RCC 7860 (cell line): ENCODE data around the gene FURIN.
"Not testable (repeated sequence)": the region's sequence is repeated elsewhere in the genome, so short reads cannot be mapped to it uniquely, and the experiment has no call there.

Experiments
- DNase-seq: peaks from one replicate; pipeline ENCODE4 v3.0.0-alpha.2; 2015; ENCODE audit warnings: low spot score
- FAIRE-seq: peaks from 2 replicates; lab custom pipeline; 2012; peaks lifted over from hg19 to GRCh38; lab: Jason Lieb, UNC

FURIN gene

GRCh38 chr15:90881978-90882721 lies 13.8 kb downstream of the FURIN start:
- DNase-seq: no peak
- no peak for FAIRE-seq

- DNase-seq: no peak
- no peak for FAIRE-seq
Observed at GRCh38 chr15:90882781-90883525, 14.6 kb downstream of the FURIN start.

- FAIRE-seq (no peak), DNase-seq (no peak)
Observed at GRCh38 chr15:90883526-90883975, 15.2 kb downstream of the FURIN start.

GRCh38 chr15:90883976-90884718 lies 15.8 kb downstream of the FURIN start, which contains the start of gene FES:
Gene FES, plus strand, starts transcription at chr15:90884504. Its CDS starts 542 bp downstream, at chr15:90885046.
- FAIRE-seq (no peak), DNase-seq (no peak)

GRCh38 chr15:90884719-90885431 lies 16.5 kb downstream of the FURIN start:
- FAIRE-seq (no peak), DNase-seq (no peak)

GRCh38 chr15:90885432-90886290 lies 17.3 kb downstream of the FURIN start:
- DNase-seq: no peak
- no peak for FAIRE-seq

- DNase-seq (no peak), FAIRE-seq (no peak)
Observed at GRCh38 chr15:90886291-90886614, 17.9 kb downstream of the FURIN start.

- FAIRE-seq: no peak
Observed at GRCh38 chr15:90887037-90887481, 18.7 kb downstream of the FURIN start.

GRCh38 chr15:90889313-90889730 lies 20.9 kb downstream of the FURIN start:
- FAIRE-seq (no peak), DNase-seq (no peak)

More at GRCh38 chr15:90887037-90887481, 18.7 kb downstream of the FURIN start:
- no peak for DNase-seq

GRCh38 chr15:90889736-90890456 lies 21.5 kb downstream of the FURIN start:
- FAIRE-seq: no peak
- DNase-seq: no peak

- DNase-seq (no peak), FAIRE-seq (no peak)
Observed at GRCh38 chr15:90890839-90891238, 22.5 kb downstream of the FURIN start.

- FAIRE-seq (no peak), DNase-seq (no peak)
Observed at GRCh38 chr15:90891346-90891949, 23.1 kb downstream of the FURIN start.

GRCh38 chr15:90892023-90892422 lies 23.6 kb downstream of the FURIN start:
- no peak for DNase-seq
- FAIRE-seq: no peak

- DNase-seq: no peak
- no peak for FAIRE-seq
Observed at GRCh38 chr15:90892498-90893174, 24.2 kb downstream of the FURIN start.

GRCh38 chr15:90893175-90894090 lies 25.0 kb downstream of the FURIN start:
- no peak for FAIRE-seq
- DNase-seq: no peak

- DNase-seq: no peak
- no peak for FAIRE-seq
Observed at GRCh38 chr15:90895571-90896117, 27.3 kb downstream of the FURIN start.

- FAIRE-seq, DNase-seq: not testable (repeated sequence)
Observed at GRCh38 chr15:90897131-90897655, 28.8 kb downstream of the FURIN start.
